Upper lobe of left lung (tissue), 6 donors: Measurements from ENCODE around the gene SLC25A29. TPM values are rescaled to one million over a fixed set of nuclear protein-coding genes. Genes with fewer than 3 reads are reported as not detected.

Experiments used
- ATAC-seq, 2 donors: fragments of 200-7000 bp; cut with Tn5 transposase; one replicate each; pipeline ENCODE4 v1.9.1; 2022; ENCODE audit warnings: mild to moderate bottlenecking in 2 of 2, moderate library complexity in 2 of 2; ENCODE audit not compliant: low FRiP score in 2 of 2
- DNase-seq, 2 donors: peaks; one replicate each; pipeline ENCODE4 v3.0.0-alpha.2; 2019 to 2020
- H3K27ac ChIP-seq, 4 donors: fragments of 200-600 bp; sonication (generic); one replicate each; pipeline ENCODE4 v1.5.1; 2016 to 2019
- H3K27me3 ChIP-seq, 4 donors: fragments of 200-600 bp; sonication (generic); one replicate each; pipeline ENCODE4 v1.5.1; 2017 to 2019
- H3K36me3 ChIP-seq, 4 donors: fragments of 200-600 bp; sonication (generic); one replicate each; pipeline ENCODE4 v1.5.1; 2016 to 2019
- H3K4me1 ChIP-seq, 4 donors: fragments of 200-600 bp; sonication (generic); one replicate each; pipeline ENCODE4 v1.5.1; 2018 to 2019
- H3K4me3 ChIP-seq, 4 donors: fragments of 200-600 bp; sonication (generic); one replicate each; pipeline ENCODE4 v1.5.1; 2017 to 2019; ENCODE audit warnings: mild to moderate bottlenecking in 2 of 4, moderate library complexity in 1 of 4
- H3K9me3 ChIP-seq, 4 donors: fragments of 200-600 bp; sonication (generic); one replicate each; pipeline ENCODE4 v1.5.1; 2018 to 2019
- CTCF ChIP-seq, 6 experiments: fragments of 450-650 bp in 4 of 6; fragments of 200-600 bp in 2 of 6; sonication (generic) in 2 of 6; IDR thresholded peaks; one replicate each; pipeline ENCODE4 v1.5.1; 2016 to 2019; ENCODE audit warnings: antibody characterized with exemption in 6 of 6
- EP300 ChIP-seq, 4 donors: sonication (generic); formaldehyde crosslinking; IDR thresholded peaks; one replicate each; pipeline ENCODE4 v1.5.1; 2017; ENCODE audit warnings: antibody characterized with exemption in 4 of 4, control low read depth in 2 of 4
- POLR2A ChIP-seq, 4 donors: fragments of 450-650 bp; IDR thresholded peaks; one replicate each; pipeline ENCODE4 v1.5.1; 2016 to 2017; ENCODE audit warnings: antibody characterized with exemption in 4 of 4, mild to moderate bottlenecking in 2 of 4
- POLR2AphosphoS5 ChIP-seq, 2 donors: sonication (generic); formaldehyde crosslinking; IDR thresholded peaks; one replicate each; pipeline ENCODE4 v1.5.1; 2017; ENCODE audit warnings: antibody characterized with exemption in 2 of 2
- WGBS, 2 donors: methylation state at CpG; one replicate each; pipeline ENCODE4 v1.1.5; 2017 to 2018; 5-methylcytosine and 5-hydroxymethylcytosine counted together
- total RNA-seq, 6 donors: library from RNA; depleted of rRNA in 4 of 6; stranded (reverse); fragments of >200 nt in 4 of 6; gene quantifications; one replicate each; pipeline versions ENCODE4 v1.1.0 to v1.2.1, GENCODE V29; 2016 to 2021
- donor health status: DM: no; HTN: no; CAD: no; lungs with moderate emphysema.
- donor health status: DM: no; HTN: yes; CAD: no; lungs with severe emphysema.

Gene SLC25A29
- total RNA-seq, 6 donors from 2014 or later = 81.5 to 275 (median 96.6) TPM

GRCh38 chr14:100329233-100330006, 23.2 kb upstream of the SLC25A29 start:
- DNase-seq (peak in 1 of 2 donors; percentile 76), ATAC-seq (no peak)
- Histone ChIP-seq H3K4me3 (no peak overlapping the region), H3K27me3 (no peaks in the 10 kb centered on the region), H3K27ac (no peak overlapping the region), H3K4me1 (no peaks in the 10 kb centered on the region), H3K9me3 (no peaks in the 10 kb centered on the region), H3K36me3 (peaks cover 0 to 22% (median 17%) of the 10 kb centered on the region in 4 donors)
- TF ChIP-seq POLR2A (IDR thresholded peaks at IDR 0.05) = no peak
- no peak for TF ChIP-seq EP300 (IDR thresholded peaks at IDR 0.05)
- no peak for TF ChIP-seq CTCF (IDR thresholded peaks at IDR 0.05)
- TF ChIP-seq POLR2AphosphoS5 (IDR thresholded peaks at IDR 0.05) = no peak
- WGBS, 2 donors = 85 to 88% methylated on average over 8 to 36 of the region's 36 CpGs

GRCh38 chr14:100328495-100329163, 22.4 kb upstream of the SLC25A29 start:
- WGBS, 2 donors = 85 to 90% methylated on average over 11 to 25 of the region's 32 CpGs

GRCh38 chr14:100327128-100327527, 20.9 kb upstream of the SLC25A29 start:
- ATAC-seq (no peak), DNase-seq (peak in 1 of 2 donors; percentile 69)
- Histone ChIP-seq H3K4me3 (no peak overlapping the region), H3K36me3 (no peaks in the 10 kb centered on the region), H3K4me1 (no peaks in the 10 kb centered on the region), H3K27ac (no peak overlapping the region), H3K27me3 (no peaks in the 10 kb centered on the region), H3K9me3 (no peaks in the 10 kb centered on the region)
- TF ChIP-seq EP300 (IDR thresholded peaks at IDR 0.05) (no peak), CTCF (IDR thresholded peaks at IDR 0.05) (no peak), POLR2A (IDR thresholded peaks at IDR 0.05) (no peak), POLR2AphosphoS5 (IDR thresholded peaks at IDR 0.05) (no peak)
- WGBS, 2 donors = 97 to 98% methylated on average over 13 to 21 of the region's 24 CpGs

More at GRCh38 chr14:100328495-100329163, 22.4 kb upstream of the SLC25A29 start:
- DNase-seq = peak in 1 of 2 donors; percentile 78
- Histone ChIP-seq H3K9me3 (no peaks in the 10 kb centered on the region), H3K36me3 (peaks cover 0 to 14% (median 9%) of the 10 kb centered on the region in 4 donors), H3K27ac (no peak overlapping the region), H3K27me3 (no peaks in the 10 kb centered on the region), H3K4me1 (no peaks in the 10 kb centered on the region), H3K4me3 (no peak overlapping the region)
- TF ChIP-seq POLR2A (IDR thresholded peaks at IDR 0.05) = no peak
- no peak for ATAC-seq

- H3K9me3 ChIP-seq = no peaks in the 10 kb centered on the region
These were observed 19.7 kb upstream of the SLC25A29 start for GRCh38 chr14:100325958-100326357.

More at GRCh38 chr14:100325958-100326357, 19.7 kb upstream of the SLC25A29 start:
- whole genome bisulfite sequencing, 2 donors = 87 to 94% methylated on average over 9 to 13 of the region's 13 CpGs
- no peak overlapping the region for H3K4me3 ChIP-seq
- no peak for ATAC-seq
- DNase-seq = peak in 1 of 2 donors; percentile 68
- H3K27ac ChIP-seq = no peak overlapping the region
- TF ChIP-seq POLR2AphosphoS5 (IDR thresholded peaks at IDR 0.05) (no peak), POLR2A (IDR thresholded peaks at IDR 0.05) (no peak), CTCF (IDR thresholded peaks at IDR 0.05) (no peak), EP300 (IDR thresholded peaks at IDR 0.05) (no peak)
- H3K36me3 ChIP-seq = no peaks in the 10 kb centered on the region
- no peaks in the 10 kb centered on the region for H3K27me3 ChIP-seq
- H3K4me1 ChIP-seq = no peaks in the 10 kb centered on the region
